MM.1S (cell line): ENCODE measurements around the gene HOXD11.

Experiments
- EZH2phosphoT487 ChIP-seq: fragments of 300-600 bp; sonication (generic); IDR thresholded peaks from 2 replicates; pipeline ENCODE4 v1.6.1; 2018; ENCODE audit warnings: antibody characterized with exemption, low read length
- TF ChIP-seq, protein P1 (sequence below): fragments of 300-600 bp; sonication (generic); IDR thresholded peaks from 2 replicates; pipeline ENCODE4 v1.5.1; 2016; ENCODE audit warnings: antibody characterized with exemption, low read length, mixed read lengths

DNA sequence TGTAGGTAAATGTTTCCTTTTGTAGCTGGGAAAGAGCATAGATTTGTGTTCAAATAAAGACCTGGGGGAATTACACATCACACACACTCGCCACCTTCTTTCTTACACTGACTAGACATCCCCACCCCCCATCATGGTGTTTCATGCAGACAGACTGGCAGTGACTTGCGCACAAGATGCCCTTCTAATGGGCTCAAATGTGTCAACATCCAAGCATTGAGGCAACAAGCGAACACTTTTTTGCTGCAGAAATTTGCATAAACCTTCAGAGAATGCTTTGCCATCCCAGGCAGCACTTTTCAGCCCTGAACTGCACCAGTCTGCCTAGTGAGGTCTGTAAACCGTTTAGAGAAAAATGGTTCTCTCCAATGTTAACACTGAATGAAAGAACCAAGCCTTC is 27.0 kb downstream of the HOXD11 start:
- TF ChIP-seq, protein P1, sequence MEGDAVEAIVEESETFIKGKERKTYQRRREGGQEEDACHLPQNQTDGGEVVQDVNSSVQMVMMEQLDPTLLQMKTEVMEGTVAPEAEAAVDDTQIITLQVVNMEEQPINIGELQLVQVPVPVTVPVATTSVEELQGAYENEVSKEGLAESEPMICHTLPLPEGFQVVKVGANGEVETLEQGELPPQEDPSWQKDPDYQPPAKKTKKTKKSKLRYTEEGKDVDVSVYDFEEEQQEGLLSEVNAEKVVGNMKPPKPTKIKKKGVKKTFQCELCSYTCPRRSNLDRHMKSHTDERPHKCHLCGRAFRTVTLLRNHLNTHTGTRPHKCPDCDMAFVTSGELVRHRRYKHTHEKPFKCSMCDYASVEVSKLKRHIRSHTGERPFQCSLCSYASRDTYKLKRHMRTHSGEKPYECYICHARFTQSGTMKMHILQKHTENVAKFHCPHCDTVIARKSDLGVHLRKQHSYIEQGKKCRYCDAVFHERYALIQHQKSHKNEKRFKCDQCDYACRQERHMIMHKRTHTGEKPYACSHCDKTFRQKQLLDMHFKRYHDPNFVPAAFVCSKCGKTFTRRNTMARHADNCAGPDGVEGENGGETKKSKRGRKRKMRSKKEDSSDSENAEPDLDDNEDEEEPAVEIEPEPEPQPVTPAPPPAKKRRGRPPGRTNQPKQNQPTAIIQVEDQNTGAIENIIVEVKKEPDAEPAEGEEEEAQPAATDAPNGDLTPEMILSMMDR = no peak
- no peak for TF ChIP-seq EZH2phosphoT487
